ENCODE data around the gene IGF1R.

The IGF1R gene

DNA sequence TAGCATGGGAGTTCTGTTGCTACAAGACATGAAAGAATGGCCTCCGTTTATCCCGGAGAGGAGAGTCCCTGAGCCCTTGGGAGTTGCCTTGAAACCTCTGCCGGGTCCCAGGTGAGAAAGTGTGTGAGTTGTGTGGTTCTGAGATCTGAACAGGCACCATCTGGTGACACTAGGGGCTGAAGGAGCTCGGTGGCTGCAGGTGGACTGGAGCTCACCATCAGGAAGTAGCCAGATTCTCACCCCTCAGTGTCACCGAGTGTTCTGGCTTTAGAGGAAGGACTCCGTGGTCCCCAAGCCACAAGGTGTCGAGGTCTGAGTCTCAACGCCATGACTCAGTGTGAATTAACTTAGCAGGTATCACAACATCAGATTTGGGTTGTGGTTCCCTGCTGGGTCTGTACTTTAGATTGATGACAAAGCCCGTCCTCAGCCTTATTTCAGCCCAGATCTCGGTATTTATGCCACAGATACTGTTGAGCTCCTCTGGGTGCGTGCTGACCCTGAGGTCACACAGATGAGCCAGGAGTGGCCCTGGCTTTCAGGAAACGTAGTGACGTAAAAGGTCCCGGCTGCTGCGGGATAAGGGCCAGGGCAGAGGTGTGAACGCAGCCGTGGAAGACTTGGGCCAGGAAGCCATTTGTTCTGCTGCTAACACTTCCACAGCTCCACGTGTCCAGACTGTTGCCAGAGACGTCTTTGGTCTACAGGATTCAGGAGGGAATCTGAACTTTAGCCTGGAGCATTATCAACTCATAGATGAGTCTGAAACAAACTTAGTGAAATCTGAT, 304.9 kb downstream of the IGF1R start:
- TF ChIP-seq CTCF (conservative IDR thresholded peaks at IDR 0.05; ENCODE audit: low read depth, low read length) = no peak
- H3K4me3 ChIP-seq (ENCODE audit: low read length) = no peak overlapping the region

GRCh38 chr15:98953968-98954367, 305.6 kb downstream of the IGF1R start:
- no peak for DNase-seq (ENCODE audit: low read depth)
- H3K4me3 ChIP-seq (ENCODE audit: low read length) = no peak overlapping the region
- TF ChIP-seq CTCF (conservative IDR thresholded peaks at IDR 0.05; ENCODE audit: low read depth, low read length) = no peak

More for the DNA sequence above, 304.9 kb downstream of the IGF1R start:
- no peak for DNase-seq (ENCODE audit: low read depth)

- TF ChIP-seq CTCF (conservative IDR thresholded peaks at IDR 0.05; ENCODE audit: low read depth, low read length) = no peak
- peak; percentile 86 for DNase-seq (ENCODE audit: low read depth)
- H3K4me3 ChIP-seq (ENCODE audit: low read length) = no peak overlapping the region
Observed at GRCh38 chr15:98954411-98954810, 306.1 kb downstream of the IGF1R start.

GRCh38 chr15:98955331-98955730, 307.0 kb downstream of the IGF1R start:
- no peak overlapping the region for H3K4me3 ChIP-seq (ENCODE audit: low read length)
- DNase-seq (ENCODE audit: low read depth) = no peak
- TF ChIP-seq CTCF (conservative IDR thresholded peaks at IDR 0.05; ENCODE audit: low read depth, low read length) = no peak

DNA sequence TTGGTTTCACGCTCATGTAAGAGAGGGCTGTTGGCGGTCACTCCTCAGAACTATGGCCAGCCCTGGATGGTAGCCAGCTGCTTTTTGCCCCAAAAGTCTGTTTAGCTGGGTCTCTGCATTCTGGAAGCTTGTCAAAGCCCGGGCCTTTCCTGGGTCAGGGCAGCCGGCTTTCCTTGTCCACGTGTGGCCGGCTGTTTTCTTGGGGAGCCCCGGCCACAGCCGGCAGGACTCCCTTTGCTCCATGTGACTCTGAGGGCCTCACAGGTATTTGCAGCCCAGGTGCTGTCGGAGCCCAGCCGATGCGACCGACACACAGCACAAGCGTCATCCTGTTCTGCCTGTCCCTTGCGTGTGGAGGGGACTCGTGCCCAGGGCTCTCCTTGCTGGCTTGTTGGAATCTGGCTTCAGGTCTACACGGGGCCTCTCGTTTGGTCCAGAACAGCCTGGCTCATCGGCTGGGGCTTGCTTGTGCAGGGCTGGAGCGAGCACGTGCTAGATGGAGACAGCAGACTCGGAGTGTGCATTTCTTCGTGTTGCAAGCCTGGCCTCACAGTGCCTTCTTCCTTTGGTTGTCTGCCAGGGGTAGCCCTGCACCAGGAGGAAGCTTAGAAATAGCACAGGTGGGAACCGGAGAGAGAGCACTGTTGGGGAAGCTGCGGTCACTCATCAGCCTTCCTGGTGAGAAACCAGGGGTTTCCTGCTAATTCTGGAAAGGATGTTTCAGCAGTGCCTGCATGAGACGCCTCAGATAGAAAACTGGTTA, 307.8 kb downstream of the IGF1R start:
- H3K4me3 ChIP-seq (ENCODE audit: low read length) = no peak overlapping the region
- no peak for TF ChIP-seq CTCF (conservative IDR thresholded peaks at IDR 0.05; ENCODE audit: low read depth, low read length)
- DNase-seq (ENCODE audit: low read depth) = no peak

- DNase-seq (ENCODE audit: low read depth) = no peak
- no peak for TF ChIP-seq CTCF (conservative IDR thresholded peaks at IDR 0.05; ENCODE audit: low read depth, low read length)
- no peak overlapping the region for H3K4me3 ChIP-seq (ENCODE audit: low read length)
Observed at GRCh38 chr15:98956796-98957553, 308.6 kb downstream of the IGF1R start.
